ENCODE measurements around the gene BET1L.
"Not testable (repeated sequence)": the region's sequence is repeated elsewhere in the genome, so short reads cannot be mapped to it uniquely, and the experiment has no call there.

Gene BET1L

GRCh38 chr11:208917-209260 is 1.7 kb upstream of the BET1L start:
- no peak for DNase-seq

- peak; percentile 82 for DNase-seq
These were observed 1.1 kb upstream of the BET1L start for GRCh38 chr11:208181-208916.

GRCh38 chr11:207863-208180 is 623 bp upstream of the BET1L start:
- DNase-seq, result no peak

GRCh38 chr11:206526-207207 is 532 bp downstream of the BET1L start:
- peak; percentile 22 for DNase-seq

- DNase-seq, result no peak
These were observed 1.2 kb downstream of the BET1L start for GRCh38 chr11:206002-206384.

GRCh38 chr11:205221-206001 is 1.8 kb downstream of the BET1L start:
- DNase-seq, result no peak

- no peak for DNase-seq
These were observed 2.6 kb downstream of the BET1L start for GRCh38 chr11:204587-205109.

GRCh38 chr11:203945-204586 is 3.1 kb downstream of the BET1L start:
- no peak for DNase-seq

GRCh38 chr11:203056-203944 is 3.9 kb downstream of the BET1L start:
- DNase-seq, result no peak

- no peak for DNase-seq
These were observed 4.7 kb downstream of the BET1L start for GRCh38 chr11:202490-202889.

- no peak for DNase-seq
These were observed 5.2 kb downstream of the BET1L start for GRCh38 chr11:201966-202365.

- no peak for DNase-seq
These were observed 6.8 kb downstream of the BET1L start for GRCh38 chr11:200224-201003.

GRCh38 chr11:199782-200181 is 7.4 kb downstream of the BET1L start:
- no peak for DNase-seq

GRCh38 chr11:199004-199581 is 8.1 kb downstream of the BET1L start:
- DNase-seq, result no peak

- DNase-seq, result no peak
These were observed 8.9 kb downstream of the BET1L start for GRCh38 chr11:198236-198806.

GRCh38 chr11:197741-198235 is 9.4 kb downstream of the BET1L start:
- no peak for DNase-seq

GRCh38 chr11:196786-197731 is 10.1 kb downstream of the BET1L start:
- DNase-seq, result no peak

- DNase-seq, result not testable (repeated sequence)
These were observed 13.7 kb downstream of the BET1L start for GRCh38 chr11:193481-193880.

- not testable (repeated sequence) for DNase-seq
These were observed 14.5 kb downstream of the BET1L start, which contains the start of gene SCGB1C1 for GRCh38 chr11:192674-193128. SCGB1C1 (plus strand) TSS chr11:193078; CDS start chr11:193100, 22 bp downstream.

Data from stimulated activated CD4-positive, alpha-beta T cell treated with anti-CD3 and anti-CD28 coated beads, Interleukin-1b, Interleukin-23, amount 100 ng/mL, for 48 hours (primary cell).